ENCODE results near the gene DYNLL1.
"Not testable (repeated sequence)": the region's sequence is repeated elsewhere in the genome, so short reads cannot be mapped to it uniquely, and the experiment has no call there.

The DYNLL1 gene

GRCh38 chr12:120495731-120496412 lies at the start of gene DYNLL1:
Gene DYNLL1 (plus strand): TSS chr12:120496113. CDS start chr12:120496422, 309 bp downstream.
- peak; percentile 98 for DNase-seq

- not testable (repeated sequence) for DNase-seq
Measured at GRCh38 chr12:120446844-120447178, 49.1 kb upstream of the DYNLL1 start.

GRCh38 chr12:120447992-120448391 lies 47.9 kb upstream of the DYNLL1 start:
- DNase-seq = no peak

- DNase-seq = not testable (repeated sequence)
Measured at GRCh38 chr12:120452524-120452923, 43.4 kb upstream of the DYNLL1 start.

- no peak for DNase-seq
Measured at GRCh38 chr12:120453060-120453750, 42.7 kb upstream of the DYNLL1 start.

- DNase-seq = no peak
Measured at GRCh38 chr12:120453977-120454376, 41.9 kb upstream of the DYNLL1 start.

GRCh38 chr12:120455302-120455701 lies 40.6 kb upstream of the DYNLL1 start:
- no peak for DNase-seq

- no peak for DNase-seq
Measured at GRCh38 chr12:120457133-120457532, 38.8 kb upstream of the DYNLL1 start.

- no peak for DNase-seq
Measured at GRCh38 chr12:120460157-120460556, 35.8 kb upstream of the DYNLL1 start.

- no peak for DNase-seq
Measured at GRCh38 chr12:120462099-120462640, 33.7 kb upstream of the DYNLL1 start.

GRCh38 chr12:120463712-120464111 lies 32.2 kb upstream of the DYNLL1 start:
- no peak for DNase-seq

- no peak for DNase-seq
Measured at GRCh38 chr12:120465756-120466155, 30.2 kb upstream of the DYNLL1 start.

GRCh38 chr12:120466560-120467315 lies 29.2 kb upstream of the DYNLL1 start:
- peak; percentile 51 for DNase-seq

GRCh38 chr12:120467439-120467838 lies 28.5 kb upstream of the DYNLL1 start:
- no peak for DNase-seq

GRCh38 chr12:120468325-120468820 lies 27.5 kb upstream of the DYNLL1 start:
- DNase-seq = no peak

- peak; percentile 50 for DNase-seq
Measured at GRCh38 chr12:120468821-120469449, 27.0 kb upstream of the DYNLL1 start.

- DNase-seq = peak; percentile 96
Measured at GRCh38 chr12:120469450-120470149, 26.3 kb upstream of the DYNLL1 start, which contains the start of gene SRSF9. Gene SRSF9 (minus strand): TSS chr12:120469748. CDS start chr12:120469609, 139 bp downstream.

GRCh38 chr12:120470150-120470784 lies 25.6 kb upstream of the DYNLL1 start:
- no peak for DNase-seq

- DNase-seq = no peak
Measured at GRCh38 chr12:120472521-120472920, 23.4 kb upstream of the DYNLL1 start.

- no peak for DNase-seq
Measured at GRCh38 chr12:120473807-120474615, 21.9 kb upstream of the DYNLL1 start.

GRCh38 chr12:120474616-120474960 lies 21.3 kb upstream of the DYNLL1 start:
- DNase-seq = no peak
